HepG2 (cell line): ENCODE measurements around the gene EOGT. TPM values are rescaled to one million over a fixed set of nuclear protein-coding genes. Genes with fewer than 3 reads are reported as not detected.

Experiments
- ATAC-seq: fragments of 200-7000 bp; cut with Tn5 transposase; 3 replicates; pipeline ENCODE4 v1.9.1; 2020; ENCODE audit warnings: mild to moderate bottlenecking, moderate library complexity
- BruUV-seq: library from RNA; stranded (reverse); fragments of 400-500 nt; replicated peaks from 2 replicates; lab custom pipeline; 2021; lab: Mats Ljungman, UMichigan
- CTCF ChIA-PET: fragments of 300-600 bp; formaldehyde crosslinking; extraction: SDS; loops from one replicate; lab custom pipeline; 2021; ENCODE audit warnings: low total read pairs, inconsistent platforms, low intra/inter-chr PET ratio; lab: Yijun Ruan, JAX
- POLR2A ChIA-PET: fragments of 350-600 bp; sonication (Branson Sonifier 250); formaldehyde crosslinking; loops from one replicate; lab custom pipeline; 2020; ENCODE audit warnings: antibody characterized with exemption, inconsistent platforms; lab: Yijun Ruan, JAX
- DNase-seq: peaks from one replicate; pipeline ENCODE4 v3.0.0-alpha.2; 2015; ENCODE audit warnings: low spot score
- FAIRE-seq: peaks from 3 replicates; lab custom pipeline; 2011; peaks lifted over from hg19 to GRCh38; lab: Jason Lieb, UNC
- H2AFZ ChIP-seq: one replicate; pipeline ENCODE4 v1.6.1; 2011; ENCODE audit warnings: low read length, inconsistent platforms
- H3K27ac ChIP-seq: fragments of 300-600 bp; 3 replicates; pipeline ENCODE4 v1.8.0; 2011; ENCODE audit warnings: mixed run types, mild to moderate bottlenecking, mixed read lengths, low read length, inconsistent platforms; ENCODE audit not compliant: insufficient read depth; ENCODE audit errors: extremely low read length
- H3K27me3 ChIP-seq, 2 experiments: fragments of 200-600 bp in 1 of 2; 2 replicates in 1 of 2; 3 replicates in 1 of 2; pipeline versions ENCODE4 v1.6.0 to v1.8.0; 2011; ENCODE audit warnings: low read length in 2 of 2, mild to moderate bottlenecking in 2 of 2, moderate library complexity in 2 of 2, inconsistent platforms in 1 of 2; ENCODE audit not compliant: insufficient read depth in 2 of 2, control insufficient read depth in 1 of 2
- H3K36me3 ChIP-seq, 2 experiments: fragments of 200-600 bp in 1 of 2; replicated peaks in 1 of 2; 2 replicates in 1 of 2; 3 replicates in 1 of 2; pipeline versions ENCODE4 v1.5.1 to v1.8.0; 2011; ENCODE audit warnings: low read length in 2 of 2, inconsistent platforms in 1 of 2; ENCODE audit not compliant: insufficient read depth in 2 of 2, control insufficient read depth in 1 of 2
- H3K4me1 ChIP-seq: 2 replicates; pipeline ENCODE4 v1.5.1; 2012; ENCODE audit warnings: low read length, inconsistent platforms; ENCODE audit not compliant: insufficient read depth
- H3K4me2 ChIP-seq: 2 replicates; pipeline ENCODE4 v1.6.0; 2011; ENCODE audit warnings: low read depth, low read length, inconsistent platforms
- H3K4me3 ChIP-seq, 3 experiments: fragments of 200-600 bp in 1 of 3; sonication (generic), shearing (Covaris generic) in 1 of 3; replicated peaks in 1 of 3; 2 replicates each; pipeline ENCODE4 v1.5.1; 2011 to 2016; ENCODE audit warnings: low read length in 3 of 3, inconsistent platforms in 2 of 3, low read depth in 2 of 3, mild to moderate bottlenecking in 2 of 3, control low read depth in 1 of 3, mixed read lengths in 1 of 3; ENCODE audit not compliant: insufficient read depth in 1 of 3
- H3K79me2 ChIP-seq: one replicate; pipeline ENCODE4 v1.6.1; 2011; ENCODE audit warnings: low read length, inconsistent platforms; ENCODE audit not compliant: insufficient read depth
- H3K9ac ChIP-seq: 2 replicates; pipeline ENCODE4 v1.6.0; 2011; ENCODE audit warnings: mild to moderate bottlenecking, low read depth, low read length, inconsistent platforms; ENCODE audit not compliant: insufficient read depth
- H3K9me3 ChIP-seq: 2 replicates; pipeline ENCODE4 v1.5.1; 2012; ENCODE audit warnings: mild to moderate bottlenecking, low read length
- H4K20me1 ChIP-seq: 2 replicates; pipeline ENCODE4 v1.6.0; 2011; ENCODE audit warnings: inconsistent platforms, mild to moderate bottlenecking, low read length, moderate library complexity; ENCODE audit not compliant: insufficient read depth
- AKAP8 ChIP-seq: sonication (generic); formaldehyde crosslinking; IDR thresholded peaks from 2 replicates; pipeline ENCODE4 v1.5.1; 2020; ENCODE audit warnings: mild to moderate bottlenecking, missing genetic modification reagents
- ATF5 ChIP-seq: sonication (generic); formaldehyde crosslinking; IDR thresholded peaks from 2 replicates; pipeline ENCODE4 v1.4.0; 2020; ENCODE audit warnings: mild to moderate bottlenecking, low read depth, missing genetic modification reagents
- HNRNPK ChIP-seq: fragments of 200-400 bp; formaldehyde crosslinking; IDR thresholded peaks from 2 replicates; pipeline ENCODE4 v1.6.1; 2018; ENCODE audit warnings: low read length, low read depth, moderate library complexity, mild to moderate bottlenecking; ENCODE audit not compliant: poor library complexity, severe bottlenecking
- KLF11 ChIP-seq: IDR thresholded peaks from 2 replicates; pipeline ENCODE4 v1.6.1; 2016; ENCODE audit warnings: missing compliant biosample characterization
- MTF1 ChIP-seq: sonication (generic); formaldehyde crosslinking; IDR thresholded peaks from 2 replicates; pipeline ENCODE4 v1.5.0; 2020; ENCODE audit warnings: missing genetic modification reagents
- MYPOP ChIP-seq: sonication (generic); formaldehyde crosslinking; IDR thresholded peaks from 2 replicates; pipeline ENCODE4 v1.8.1; 2023; ENCODE audit warnings: mild to moderate bottlenecking, moderate library complexity, missing genetic modification reagents
- NAIF1 ChIP-seq: sonication (generic); formaldehyde crosslinking; IDR thresholded peaks from 2 replicates; pipeline ENCODE4 v1.5.0; 2020; ENCODE audit warnings: mild to moderate bottlenecking, missing genetic modification reagents, borderline replicate concordance
- NFATC3 ChIP-seq: sonication (generic); formaldehyde crosslinking; IDR thresholded peaks from 2 replicates; pipeline ENCODE4 v1.5.1; 2020; ENCODE audit warnings: mild to moderate bottlenecking, missing genetic modification reagents
- PHF20 ChIP-seq: sonication (generic); formaldehyde crosslinking; IDR thresholded peaks from 2 replicates; pipeline ENCODE4 v1.5.0; 2020; ENCODE audit warnings: mild to moderate bottlenecking, missing genetic modification reagents
- POLR2A ChIP-seq, 2 experiments: IDR thresholded peaks; 2 replicates each; pipeline ENCODE4 v1.6.1; 2011; ENCODE audit warnings: low read depth in 2 of 2, low read length in 2 of 2, mild to moderate bottlenecking in 1 of 2, moderate library complexity in 1 of 2; ENCODE audit not compliant: insufficient read depth in 1 of 2
- RNF2 ChIP-seq: fragments of 450-650 bp; conservative IDR thresholded peaks from 2 replicates; pipeline ENCODE4 v1.6.1; 2016; ENCODE audit warnings: low read depth
- TEF ChIP-seq: sonication (generic); formaldehyde crosslinking; IDR thresholded peaks from 2 replicates; pipeline ENCODE4 v1.5.0; 2020; ENCODE audit warnings: missing genetic modification reagents
- ZBTB7B ChIP-seq: sonication (generic); formaldehyde crosslinking; IDR thresholded peaks from 2 replicates; pipeline ENCODE4 v1.4.0; 2020; ENCODE audit warnings: missing genetic modification reagents
- ZNF224 ChIP-seq: sonication (generic); formaldehyde crosslinking; IDR thresholded peaks from 2 replicates; pipeline ENCODE4 v1.5.0; 2020; ENCODE audit warnings: mild to moderate bottlenecking, missing genetic modification reagents
- ZNF296 ChIP-seq: sonication (generic); formaldehyde crosslinking; conservative IDR thresholded peaks from 2 replicates; pipeline ENCODE4 v1.5.0; 2020; ENCODE audit warnings: mild to moderate bottlenecking, missing genetic modification reagents
- ZNF780A ChIP-seq: sonication (generic); formaldehyde crosslinking; IDR thresholded peaks from 2 replicates; pipeline ENCODE4 v1.8.0; 2022; ENCODE audit warnings: mild to moderate bottlenecking, missing genetic modification reagents, moderate library complexity
- WGBS: methylation state at CpG from one replicate; pipeline ENCODE4 v1.1.6; 2017; ENCODE audit warnings: low lambda C conversion rate; 5-methylcytosine and 5-hydroxymethylcytosine counted together
- in situ Hi-C: cut with HindIII; loops from 2 replicates; pipeline ENCODE4 v1.10.0; 2017; ENCODE audit warnings: low pct_unique_long_range_greater_than_20kb; ENCODE audit not compliant: extremely low pct_ligation_motif_present
- intact Hi-C: fragments of 100-400 bp; cut with micrococcal nuclease; formaldehyde crosslinking; loops from one replicate; pipeline ENCODE4 v1.10.0; 2022; ENCODE audit not compliant: unreplicated experiment
- polyA plus RNA-seq, 8 experiments: library from polyadenylated mRNA; depleted of rRNA in 3 of 8; stranded (reverse) in 7 of 8; unstranded in 1 of 8; fragments of >200 nt; fragmentation: Illumina TruSeq in 4 of 8; extraction: Trizol in 4 of 8; gene quantifications; 2 replicates each; pipeline versions ENCODE4 v1.2.1 to v1.2.3, GENCODE V29; 2011 to 2016; ENCODE audit warnings: low read depth in 4 of 8, missing spikeins in 1 of 8, mixed read lengths in 1 of 8; ENCODE audit not compliant: insufficient read depth in 1 of 8
- total RNA-seq, 5 experiments: library from RNA; depleted of rRNA; stranded (reverse); fragments of >200 nt; fragmentation: Illumina TruSeq; extraction: Trizol; gene quantifications; 2 replicates each; pipeline ENCODE4 v1.2.3, GENCODE V29; 2016; ENCODE audit warnings: low read depth in 1 of 5

Gene EOGT
- total and polyA plus RNA-seq, 2 of the 13 experiments (the other 11 are each of a cell fraction or from before 2014, with no cell fraction given): 4.5 to 18.6 TPM

- no peak for TF ChIP-seq NFATC3
- TF ChIP-seq KLF11 (CRISPR knock-in tag): no peak
- TF ChIP-seq NAIF1: no peak
- TF ChIP-seq ZNF224 (CRISPR knock-in tag): no peak
- no peak for TF ChIP-seq RNF2
Measured at GRCh38 chr3:68964694-68965093, 48.8 kb downstream of the EOGT start (continued).

- ATAC-seq (no peak), FAIRE-seq (no peak), DNase-seq (no peak)
- 0% methylated on average over 5 of the region's 5 CpGs for WGBS
- no peak overlapping the region for H3K4me2 ChIP-seq
- no peak overlapping the region for H2AFZ ChIP-seq
- no peak overlapping the region for H3K27ac ChIP-seq
- H3K4me1 ChIP-seq: no peaks in the 10 kb centered on the region
- H4K20me1 ChIP-seq: no peaks in the 10 kb centered on the region
- CTCF ChIA-PET: no interaction called here
- H3K4me3 ChIP-seq: no peak overlapping the region
- H3K9ac ChIP-seq: no peak overlapping the region
- H3K27me3 ChIP-seq: peaks cover 2% of the 10 kb centered on the region in 2 experiments; a peak in 3 of 5 replicates
- in situ Hi-C loops (no loop called here), intact Hi-C loops (no loop called here)
- no peaks in the 10 kb centered on the region for H3K9me3 ChIP-seq
- no peaks in the 10 kb centered on the region for H3K36me3 ChIP-seq
- no peak for TF ChIP-seq MTF1 (CRISPR knock-in tag)
- TF ChIP-seq, all 625 proteins: peak for 0
- POLR2A ChIA-PET: no interaction called here
- no peaks in the 10 kb centered on the region for H3K79me2 ChIP-seq
- no TSS peak for BruUV-seq
Measured at GRCh38 chr3:68963891-68964290, 49.6 kb downstream of the EOGT start.

GRCh38 chr3:68963376-68963775, 50.1 kb downstream of the EOGT start:
- TF ChIP-seq HNRNPK: no peak
- TF ChIP-seq ZNF780A: no peak
- TF ChIP-seq TEF (CRISPR knock-in tag): no peak
- TF ChIP-seq PHF20: no peak
- TF ChIP-seq AKAP8 (CRISPR knock-in tag): no peak
- TF ChIP-seq POLR2A (IDR thresholded peaks at IDR 0.05; ENCODE audit: insufficient read depth in 1 of 2, low read depth in 2 of 2, low read length in 2 of 2): no peak
- TF ChIP-seq ZNF296 (CRISPR knock-in tag): no peak
- TF ChIP-seq ATF5 (CRISPR knock-in tag): no peak
- TF ChIP-seq MYPOP (CRISPR knock-in tag): no peak
- no peak for TF ChIP-seq ZBTB7B (CRISPR knock-in tag)
- in situ Hi-C loops: no loop called here
- no peak overlapping the region for H3K9ac ChIP-seq
- H3K79me2 ChIP-seq: no peaks in the 10 kb centered on the region
- POLR2A ChIA-PET: no interaction called here
- H3K9me3 ChIP-seq: no peaks in the 10 kb centered on the region
- H3K4me2 ChIP-seq: no peak overlapping the region
- H3K27ac ChIP-seq: no peak overlapping the region
- CTCF ChIA-PET: no interaction called here
- no peak for DNase-seq
- intact Hi-C loops: no loop called here
- no peak overlapping the region for H3K4me3 ChIP-seq
- peaks cover 0 to 2% of the 10 kb centered on the region in 2 experiments; a peak in 2 of 5 replicates for H3K27me3 ChIP-seq
- H3K4me1 ChIP-seq: no peaks in the 10 kb centered on the region
- no peak for FAIRE-seq
- no peaks in the 10 kb centered on the region for H4K20me1 ChIP-seq
- no TSS peak for BruUV-seq
- H2AFZ ChIP-seq: no peak overlapping the region
- H3K36me3 ChIP-seq: no peaks in the 10 kb centered on the region
- no peak for ATAC-seq
